ENCODE measurements around the gene SPACA6. TPM values are rescaled to one million over a fixed set of nuclear protein-coding genes. Genes with fewer than 3 reads are reported as not detected.

Gene SPACA6
- total and polyA plus RNA-seq, 4 donors: 0.92 to 2.5 (median 1.3) TPM

- TF ChIP-seq JUND (IDR thresholded peaks at IDR 0.05) (no peak), TAF1 (conservative IDR thresholded peaks at IDR 0.05) (no peak), YY1 (IDR thresholded peaks at IDR 0.05) (no peak), FOXA1 (IDR thresholded peaks at IDR 0.05) (no peak), HNF4G (IDR thresholded peaks at IDR 0.05) (no peak)
- TF ChIP-seq, protein P1, sequence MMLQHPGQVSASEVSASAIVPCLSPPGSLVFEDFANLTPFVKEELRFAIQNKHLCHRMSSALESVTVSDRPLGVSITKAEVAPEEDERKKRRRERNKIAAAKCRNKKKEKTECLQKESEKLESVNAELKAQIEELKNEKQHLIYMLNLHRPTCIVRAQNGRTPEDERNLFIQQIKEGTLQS (IDR thresholded peaks at IDR 0.05): no peak
- peaks cover 0 to 3% (median 0%) of the 10 kb centered on the region in 4 donors for H3K27me3 ChIP-seq (ENCODE audit: control insufficient read depth in 4 of 4, insufficient read depth in 4 of 4, low read length in 3 of 4)
- no peak overlapping the region for H3K4me3 ChIP-seq (ENCODE audit: low read depth in 1 of 3, low read length in 3 of 3)
- no peak overlapping the region for H3K9ac ChIP-seq (ENCODE audit: low read depth in 1 of 2, low read length in 2 of 2)
- H3K36me3 ChIP-seq (ENCODE audit: control insufficient read depth in 4 of 4, insufficient read depth in 3 of 4, low read depth in 1 of 4, low read length in 3 of 4): no peaks in the 10 kb centered on the region
- no peak for DNase-seq (ENCODE audit: low spot score)
- H3K4me1 ChIP-seq (ENCODE audit: control insufficient read depth in 4 of 4, insufficient read depth in 4 of 4, low read length in 3 of 4): no peaks in the 10 kb centered on the region
- peaks cover 0 to 5% (median under 1%) of the 10 kb centered on the region in 4 donors for H3K9me3 ChIP-seq (ENCODE audit: control insufficient read depth in 4 of 4, low read length in 3 of 4)
- WGBS: 88% methylated on average over 1 of the region's 1 CpG
- no peak overlapping the region for H3K27ac ChIP-seq (ENCODE audit: low read depth in 1 of 2, low read length in 2 of 2)
These were observed 18.6 kb downstream of the SPACA6 start for GRCh38 chr19:51711702-51712101.

DNA sequence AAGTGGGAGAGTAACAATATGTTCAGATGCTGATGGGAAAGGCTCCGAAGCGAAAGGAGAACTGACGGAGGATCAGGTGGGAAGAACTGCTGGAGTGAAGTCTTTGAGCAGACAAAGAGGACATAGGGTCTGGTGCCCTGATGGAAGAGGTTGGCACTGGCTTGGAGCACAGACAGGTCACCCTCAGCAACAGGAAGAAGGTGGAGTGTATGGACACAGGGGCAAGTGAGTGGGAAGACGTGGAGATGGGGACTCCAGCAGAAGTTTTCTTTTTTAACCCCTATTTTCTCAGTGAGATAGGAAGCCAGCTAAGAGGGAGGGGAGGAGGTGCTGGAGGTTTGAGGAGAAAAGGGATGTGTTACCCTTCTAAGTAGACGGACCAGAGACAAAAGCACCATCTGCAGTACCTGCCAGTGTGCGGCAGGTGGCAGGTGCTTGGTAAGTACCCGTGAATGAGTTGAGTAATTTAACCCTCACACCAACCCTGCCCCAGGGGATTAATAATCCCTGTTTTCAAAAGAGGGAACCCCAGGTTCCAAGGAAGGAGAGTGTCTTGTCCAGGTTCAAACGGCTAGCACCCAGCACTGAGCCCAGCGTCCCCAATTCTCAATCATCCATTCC lies 19.4 kb downstream of the SPACA6 start:
- Histone ChIP-seq H3K27me3 (ENCODE audit: control insufficient read depth in 4 of 4, insufficient read depth in 4 of 4, low read length in 3 of 4) (peaks cover 0 to 3% (median 1%) of the 10 kb centered on the region in 4 donors), H3K4me3 (ENCODE audit: low read depth in 1 of 3, low read length in 3 of 3) (no peak overlapping the region), H3K36me3 (ENCODE audit: control insufficient read depth in 4 of 4, insufficient read depth in 3 of 4, low read depth in 1 of 4, low read length in 3 of 4) (no peaks in the 10 kb centered on the region), H3K27ac (ENCODE audit: low read depth in 1 of 2, low read length in 2 of 2) (no peak overlapping the region), H3K9me3 (ENCODE audit: control insufficient read depth in 4 of 4, low read length in 3 of 4) (peaks cover 0 to 5% (median under 1%) of the 10 kb centered on the region in 4 donors), H3K4me1 (ENCODE audit: control insufficient read depth in 4 of 4, insufficient read depth in 4 of 4, low read length in 3 of 4) (no peaks in the 10 kb centered on the region), H3K9ac (ENCODE audit: low read depth in 1 of 2, low read length in 2 of 2) (no peak overlapping the region)
- TF ChIP-seq SP1 (IDR thresholded peaks at IDR 0.05) (no peak), HNF4A (conservative IDR thresholded peaks at IDR 0.05) (no peak), GABPA (IDR thresholded peaks at IDR 0.05 in 1 of 2, conservative IDR thresholded peaks at IDR 0.05 in 1 of 2) (no peak), RAD21 (IDR thresholded peaks at IDR 0.05) (peak in 1 of 2 donors; percentile 24)
- TF ChIP-seq, protein P2, sequence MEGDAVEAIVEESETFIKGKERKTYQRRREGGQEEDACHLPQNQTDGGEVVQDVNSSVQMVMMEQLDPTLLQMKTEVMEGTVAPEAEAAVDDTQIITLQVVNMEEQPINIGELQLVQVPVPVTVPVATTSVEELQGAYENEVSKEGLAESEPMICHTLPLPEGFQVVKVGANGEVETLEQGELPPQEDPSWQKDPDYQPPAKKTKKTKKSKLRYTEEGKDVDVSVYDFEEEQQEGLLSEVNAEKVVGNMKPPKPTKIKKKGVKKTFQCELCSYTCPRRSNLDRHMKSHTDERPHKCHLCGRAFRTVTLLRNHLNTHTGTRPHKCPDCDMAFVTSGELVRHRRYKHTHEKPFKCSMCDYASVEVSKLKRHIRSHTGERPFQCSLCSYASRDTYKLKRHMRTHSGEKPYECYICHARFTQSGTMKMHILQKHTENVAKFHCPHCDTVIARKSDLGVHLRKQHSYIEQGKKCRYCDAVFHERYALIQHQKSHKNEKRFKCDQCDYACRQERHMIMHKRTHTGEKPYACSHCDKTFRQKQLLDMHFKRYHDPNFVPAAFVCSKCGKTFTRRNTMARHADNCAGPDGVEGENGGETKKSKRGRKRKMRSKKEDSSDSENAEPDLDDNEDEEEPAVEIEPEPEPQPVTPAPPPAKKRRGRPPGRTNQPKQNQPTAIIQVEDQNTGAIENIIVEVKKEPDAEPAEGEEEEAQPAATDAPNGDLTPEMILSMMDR (IDR thresholded peaks at IDR 0.05; ENCODE audit: low read depth, low read length, missing input control): no peak
- TF ChIP-seq, protein P1 (IDR thresholded peaks at IDR 0.05): no peak
- DNase-seq (ENCODE audit: low spot score): no peak
- WGBS: 38% methylated on average over 9 of the region's 9 CpGs

GRCh38 chr19:51713319-51714285 lies 20.5 kb downstream of the SPACA6 start:
- TF ChIP-seq REST (IDR thresholded peaks at IDR 0.05) (no peak), HNF4G (IDR thresholded peaks at IDR 0.05) (no peak), TAF1 (conservative IDR thresholded peaks at IDR 0.05) (no peak)
- no peak overlapping the region for H3K9ac ChIP-seq (ENCODE audit: low read depth in 1 of 2, low read length in 2 of 2)
- no peak for DNase-seq (ENCODE audit: low spot score)
- no peaks in the 10 kb centered on the region for H3K36me3 ChIP-seq (ENCODE audit: control insufficient read depth in 4 of 4, insufficient read depth in 3 of 4, low read depth in 1 of 4, low read length in 3 of 4)
- no peak overlapping the region for H3K4me3 ChIP-seq (ENCODE audit: low read depth in 1 of 3, low read length in 3 of 3)
- H3K4me1 ChIP-seq (ENCODE audit: control insufficient read depth in 4 of 4, insufficient read depth in 4 of 4, low read length in 3 of 4): no peaks in the 10 kb centered on the region
- peaks cover 0 to 5% (median under 1%) of the 10 kb centered on the region in 4 donors for H3K9me3 ChIP-seq (ENCODE audit: control insufficient read depth in 4 of 4, low read length in 3 of 4)
- H3K27me3 ChIP-seq (ENCODE audit: control insufficient read depth in 4 of 4, insufficient read depth in 4 of 4, low read length in 3 of 4): peaks cover 0 to 3% (median 1%) of the 10 kb centered on the region in 4 donors
- WGBS: 93% methylated on average over 74 of the region's 74 CpGs
- no peak overlapping the region for H3K27ac ChIP-seq (ENCODE audit: low read depth in 1 of 2, low read length in 2 of 2)
